Mesenchymal stem cell (in vitro differentiated cells and primary cell): ENCODE data around the gene NLK.

Experiments used
- DNase-seq: peaks from one replicate; pipeline ENCODE4 v3.0.0-alpha.2; 2013
- H2AFZ ChIP-seq: one replicate; pipeline ENCODE4 v1.6.1; 2013; ENCODE audit warnings: low read depth, mild to moderate bottlenecking, control low read depth, inconsistent platforms, low read length, moderate library complexity
- H2AK5ac ChIP-seq: 2 replicates; pipeline ENCODE4 v1.6.1; 2013; ENCODE audit warnings: low read length, moderate library complexity, mild to moderate bottlenecking, inconsistent platforms; ENCODE audit not compliant: severe bottlenecking
- H2BK120ac ChIP-seq: one replicate; pipeline ENCODE4 v1.6.1; 2013; ENCODE audit warnings: low read depth, mild to moderate bottlenecking, inconsistent platforms, low read length, moderate library complexity
- H2BK12ac ChIP-seq, 2 experiments: one replicate each; pipeline ENCODE4 v1.6.1; 2013; ENCODE audit warnings: inconsistent platforms in 2 of 2, low read length in 2 of 2, mild to moderate bottlenecking in 2 of 2, moderate library complexity in 2 of 2, control low read depth in 1 of 2
- H2BK15ac ChIP-seq: one replicate; pipeline ENCODE4 v1.6.1; 2013; ENCODE audit warnings: mild to moderate bottlenecking, low read depth, inconsistent platforms; ENCODE audit not compliant: poor library complexity, severe bottlenecking
- H2BK5ac ChIP-seq: 2 replicates; pipeline ENCODE4 v1.6.1; 2013; ENCODE audit warnings: low read depth, mild to moderate bottlenecking, low read length, control low read depth, inconsistent platforms; ENCODE audit not compliant: poor library complexity, severe bottlenecking
- H3K14ac ChIP-seq, 2 experiments: one replicate each; pipeline ENCODE4 v1.6.1; 2013; ENCODE audit warnings: inconsistent platforms in 2 of 2, low read length in 2 of 2, control low read depth in 1 of 2, mild to moderate bottlenecking in 1 of 2, moderate library complexity in 1 of 2
- H3K18ac ChIP-seq, 2 experiments: one replicate each; pipeline ENCODE4 v1.6.1; 2013; ENCODE audit warnings: inconsistent platforms in 2 of 2, low read length in 2 of 2, control low read depth in 1 of 2, low read depth in 1 of 2, mild to moderate bottlenecking in 1 of 2
- H3K23ac ChIP-seq, 2 experiments: one replicate each; pipeline ENCODE4 v1.6.1; 2013; ENCODE audit warnings: inconsistent platforms in 2 of 2, low read length in 2 of 2, mild to moderate bottlenecking in 2 of 2, moderate library complexity in 2 of 2, control low read depth in 1 of 2
- H3K27ac ChIP-seq: 2 replicates; pipeline ENCODE4 v1.5.1; 2013; ENCODE audit warnings: mild to moderate bottlenecking, moderate library complexity, low read length, control low read depth, inconsistent platforms; ENCODE audit not compliant: poor library complexity, severe bottlenecking
- H3K27me3 ChIP-seq, 2 experiments: 2 replicates each; pipeline versions ENCODE4 v1.6.1 to v1.7.0; 2013; ENCODE audit warnings: low read length in 2 of 2, mild to moderate bottlenecking in 2 of 2, moderate library complexity in 2 of 2, control low read depth in 1 of 2, inconsistent platforms in 1 of 2; ENCODE audit not compliant: control insufficient read depth in 1 of 2, insufficient read depth in 1 of 2
- H3K36me3 ChIP-seq, 2 experiments: 2 replicates each; pipeline versions ENCODE4 v1.6.1 to v1.7.0; 2013; ENCODE audit warnings: low read length in 2 of 2, control low read depth in 1 of 2, inconsistent platforms in 1 of 2, low read depth in 1 of 2, mild to moderate bottlenecking in 1 of 2; ENCODE audit not compliant: insufficient read depth in 2 of 2, control insufficient read depth in 1 of 2
- H3K4ac ChIP-seq, 2 experiments: one replicate each; pipeline ENCODE4 v1.6.1; 2013; ENCODE audit warnings: inconsistent platforms in 2 of 2, low read length in 2 of 2, mild to moderate bottlenecking in 2 of 2, moderate library complexity in 2 of 2, control low read depth in 1 of 2, low read depth in 1 of 2
- H3K4me1 ChIP-seq: 2 replicates; pipeline ENCODE4 v1.6.1; 2013; ENCODE audit warnings: low read depth, low read length, control low read depth; ENCODE audit not compliant: control insufficient read depth, insufficient read depth
- H3K4me2 ChIP-seq: 2 replicates; pipeline ENCODE4 v1.6.1; 2013; ENCODE audit warnings: low read length, mild to moderate bottlenecking, inconsistent platforms; ENCODE audit not compliant: poor library complexity, severe bottlenecking
- H3K4me3 ChIP-seq, 2 experiments: 2 replicates each; pipeline versions ENCODE4 v1.5.1 to v1.7.0; 2013; ENCODE audit warnings: low read length in 2 of 2, mild to moderate bottlenecking in 2 of 2, control low read depth in 1 of 2, low read depth in 1 of 2; ENCODE audit not compliant: insufficient read depth in 1 of 2
- H3K79me1 ChIP-seq: replicated peaks from 2 replicates; pipeline ENCODE4 v1.6.1; 2013; ENCODE audit warnings: mild to moderate bottlenecking, control low read depth, low read length, inconsistent platforms; ENCODE audit not compliant: poor library complexity, severe bottlenecking
- H3K9ac ChIP-seq: 2 replicates; pipeline ENCODE4 v1.7.0; 2013; ENCODE audit warnings: mild to moderate bottlenecking, low read length, moderate library complexity
- H3K9me3 ChIP-seq: 2 replicates; pipeline ENCODE4 v1.7.0; 2013; ENCODE audit warnings: mild to moderate bottlenecking, low read length; ENCODE audit not compliant: control insufficient read depth
- H4K8ac ChIP-seq: one replicate; pipeline ENCODE4 v1.6.1; 2013; ENCODE audit warnings: inconsistent platforms, mild to moderate bottlenecking, low read length, moderate library complexity
- H4K91ac ChIP-seq: one replicate; pipeline ENCODE4 v1.6.1; 2013; ENCODE audit warnings: mild to moderate bottlenecking, low read length, inconsistent platforms
- WGBS: methylation state at CpG from one replicate; pipeline ENCODE4 v1.1.7; 2013; ENCODE audit warnings: mixed read lengths; 5-methylcytosine and 5-hydroxymethylcytosine counted together

Gene NLK

DNA sequence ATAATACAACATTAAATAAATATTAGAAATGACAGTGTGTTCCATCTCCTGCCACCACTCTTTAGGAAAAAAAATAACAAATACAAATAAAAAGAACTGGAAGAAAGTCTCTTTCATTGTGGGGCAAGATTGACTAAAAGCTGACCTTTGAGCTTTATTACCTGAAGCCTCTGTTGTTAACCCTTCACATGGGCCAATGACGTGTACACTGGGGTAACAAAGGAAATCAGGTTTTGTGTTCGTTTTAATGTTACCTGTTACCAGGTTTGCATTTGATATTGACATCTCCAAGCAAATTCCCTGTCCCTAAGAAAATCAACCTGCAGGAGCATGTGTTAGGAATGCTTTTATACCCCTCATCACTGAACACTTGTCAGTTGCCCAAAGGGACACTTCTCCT lies 39.0 kb downstream of the NLK start:
- 100% methylated on average over 2 of the region's 2 CpGs for WGBS
- Histone ChIP-seq H2BK12ac (no peak overlapping the region), H3K23ac (no peak overlapping the region), H3K9me3 (no peaks in the 10 kb centered on the region), H3K4me2 (no peak overlapping the region), H3K18ac (no peak overlapping the region), H2AK5ac (no peak overlapping the region), H4K91ac (no peak overlapping the region), H3K14ac (no peak overlapping the region), H3K36me3 (no peaks in the 10 kb centered on the region), H3K27me3 (no peaks in the 10 kb centered on the region), H2BK120ac (no peak overlapping the region), H4K8ac (no peak overlapping the region), H3K9ac (peak overlapping the region; percentile 27), H3K79me1 (peaks cover 15% of the 10 kb centered on the region), H3K4me1 (peaks cover 1% of the 10 kb centered on the region), H3K4ac (no peak overlapping the region), H3K27ac (no peak overlapping the region), H2BK5ac (no peak overlapping the region), H2AFZ (no peak overlapping the region), H2BK15ac (no peak overlapping the region), H3K4me3 (no peak overlapping the region)
- DNase-seq = no peak

DNA sequence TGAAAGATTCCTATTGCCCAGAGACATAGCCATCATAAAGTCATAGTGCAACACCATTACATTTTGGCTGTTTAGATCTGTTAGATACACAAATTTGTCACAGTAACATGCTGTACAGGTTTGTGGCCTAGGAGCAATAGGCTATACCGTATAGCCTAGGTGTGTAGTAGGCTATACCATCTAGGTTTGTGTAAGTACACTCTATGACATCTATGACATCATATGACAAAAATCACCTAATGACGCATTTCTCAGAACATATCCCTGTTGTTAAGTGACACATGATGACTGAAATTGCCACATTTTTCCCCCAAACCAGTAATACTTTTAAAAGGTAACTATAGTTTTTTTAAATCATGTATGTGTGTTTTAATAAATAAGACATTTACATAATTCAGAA lies 43.3 kb downstream of the NLK start:
- Histone ChIP-seq H3K4me3 (no peak overlapping the region), H3K27me3 (no peaks in the 10 kb centered on the region), H2BK5ac (no peak overlapping the region), H4K91ac (no peak overlapping the region), H3K23ac (no peak overlapping the region), H2BK12ac (no peak overlapping the region), H3K36me3 (no peaks in the 10 kb centered on the region), H2AK5ac (no peak overlapping the region), H3K9ac (no peak overlapping the region), H3K9me3 (no peaks in the 10 kb centered on the region), H4K8ac (no peak overlapping the region), H3K27ac (no peak overlapping the region), H3K4me1 (peaks cover 1% of the 10 kb centered on the region), H2AFZ (no peak overlapping the region), H3K14ac (no peak overlapping the region), H3K18ac (no peak overlapping the region), H3K4me2 (no peak overlapping the region), H2BK15ac (no peak overlapping the region), H3K4ac (no peak overlapping the region), H2BK120ac (no peak overlapping the region), H3K79me1 (peaks cover 9% of the 10 kb centered on the region)
- no CpG with 5 or more reads among the region's 2 CpGs for WGBS
- DNase-seq = no peak

DNA sequence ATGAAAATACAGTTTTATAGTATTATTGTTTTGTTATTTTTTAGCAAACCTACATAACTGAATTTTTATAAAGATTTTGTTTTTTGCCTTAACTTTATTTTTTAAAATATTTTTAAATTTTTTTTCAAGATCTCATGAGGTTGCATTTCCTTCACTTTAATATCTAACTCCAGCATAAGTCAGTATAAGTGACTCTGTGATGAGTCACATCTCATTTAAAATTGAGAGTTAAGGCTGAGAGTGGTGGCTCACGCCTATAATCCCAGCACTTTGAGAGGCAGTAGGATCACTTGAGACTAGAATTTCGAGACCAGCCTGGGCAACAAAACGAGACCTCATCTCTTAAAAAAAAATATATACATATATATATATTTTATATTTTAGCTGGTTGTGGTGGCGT lies 44.0 kb downstream of the NLK start:
- Histone ChIP-seq H3K4ac (no peak overlapping the region), H3K23ac (no peak overlapping the region), H3K9ac (no peak overlapping the region), H3K18ac (no peak overlapping the region), H3K36me3 (no peaks in the 10 kb centered on the region), H2BK15ac (no peak overlapping the region), H3K4me3 (no peak overlapping the region), H3K79me1 (peaks cover 4% of the 10 kb centered on the region), H2BK12ac (no peak overlapping the region), H4K8ac (no peak overlapping the region), H2AFZ (no peak overlapping the region), H2BK5ac (no peak overlapping the region), H3K27me3 (no peaks in the 10 kb centered on the region), H3K27ac (no peak overlapping the region), H3K14ac (no peak overlapping the region), H4K91ac (no peak overlapping the region), H2AK5ac (no peak overlapping the region), H3K4me2 (no peak overlapping the region), H3K9me3 (no peaks in the 10 kb centered on the region), H2BK120ac (no peak overlapping the region), H3K4me1 (peaks cover 1% of the 10 kb centered on the region)
- no peak for DNase-seq
- 100% methylated on average over 1 of the region's 4 CpGs for WGBS

DNA sequence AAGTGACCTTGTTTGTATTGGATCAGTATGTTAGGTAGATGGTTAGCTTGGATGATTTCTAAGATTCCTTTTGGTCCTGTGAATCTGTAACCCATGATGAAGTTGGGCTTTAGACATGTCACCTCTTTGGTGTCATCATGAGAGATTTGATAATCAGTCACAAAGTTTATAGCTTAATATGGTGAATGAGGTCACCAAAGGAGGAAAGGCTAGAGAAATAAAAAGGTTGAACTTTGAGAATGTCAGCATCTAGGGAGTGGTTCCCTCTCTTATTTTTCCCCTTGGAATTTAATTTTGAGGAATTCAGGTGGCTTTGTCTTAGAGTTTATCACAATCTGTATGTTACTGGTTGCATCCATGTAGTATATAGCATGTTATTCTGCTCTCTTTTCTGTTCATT lies 45.3 kb downstream of the NLK start:
- H3K79me1 ChIP-seq = peaks cover 6% of the 10 kb centered on the region
- H3K4me2 ChIP-seq = no peak overlapping the region
- no peak overlapping the region for H2BK15ac ChIP-seq
- H4K8ac ChIP-seq = no peak overlapping the region
- H2BK5ac ChIP-seq = no peak overlapping the region
- H3K9ac ChIP-seq = no peak overlapping the region
- H3K23ac ChIP-seq = no peak overlapping the region
- H3K9me3 ChIP-seq = no peaks in the 10 kb centered on the region
- H2AK5ac ChIP-seq = no peak overlapping the region
- no peaks in the 10 kb centered on the region for H3K27me3 ChIP-seq
- DNase-seq = no peak
- no peak overlapping the region for H3K4me3 ChIP-seq
- H2AFZ ChIP-seq = no peak overlapping the region
- no peak overlapping the region for H2BK12ac ChIP-seq
- H3K4me1 ChIP-seq = peaks cover 1% of the 10 kb centered on the region
- H4K91ac ChIP-seq = no peak overlapping the region
- no peak overlapping the region for H3K4ac ChIP-seq
- no peak overlapping the region for H3K27ac ChIP-seq
- no peak overlapping the region for H2BK120ac ChIP-seq
- H3K14ac ChIP-seq = no peak overlapping the region
- no peaks in the 10 kb centered on the region for H3K36me3 ChIP-seq
- H3K18ac ChIP-seq = no peak overlapping the region
